Measurements from ENCODE around the gene TMIGD1. TPM values are rescaled to one million over a fixed set of nuclear protein-coding genes. Genes with fewer than 3 reads are reported as not detected.

The TMIGD1 gene
- total RNA-seq, 1 donor from 2014 or later = not detected

GRCh38 chr17:30375661-30376060 lies 41.8 kb upstream of the TMIGD1 start:
- no peak for TF ChIP-seq CTCF (IDR thresholded peaks at IDR 0.05; ENCODE audit: borderline replicate concordance)
- H3K4me1 ChIP-seq = peaks cover 39% of the 10 kb centered on the region
- no peak for DNase-seq
- no peaks in the 10 kb centered on the region for H3K36me3 ChIP-seq
- intact Hi-C loops (cut with micrococcal nuclease) = no loop called here
- no peak overlapping the region for H3K27ac ChIP-seq (replicated peaks)
- no peak overlapping the region for H3K4me3 ChIP-seq
- no peaks in the 10 kb centered on the region for H3K9me3 ChIP-seq (replicated peaks)
- H3K27me3 ChIP-seq (ENCODE audit: low read depth) = no peaks in the 10 kb centered on the region

GRCh38 chr17:30372755-30373154 lies 38.9 kb upstream of the TMIGD1 start:
- Histone ChIP-seq H3K36me3 (no peaks in the 10 kb centered on the region), H3K27me3 (ENCODE audit: low read depth) (no peaks in the 10 kb centered on the region), H3K4me3 (no peak overlapping the region), H3K4me1 (peaks cover 13% of the 10 kb centered on the region), H3K9me3 (replicated peaks) (no peaks in the 10 kb centered on the region), H3K27ac (replicated peaks) (no peak overlapping the region)
- TF ChIP-seq CTCF (IDR thresholded peaks at IDR 0.05; ENCODE audit: borderline replicate concordance) = no peak
- DNase-seq = no peak
- intact Hi-C loops (cut with micrococcal nuclease) = no loop called here

GRCh38 chr17:30369995-30370394 lies 36.1 kb upstream of the TMIGD1 start:
- no peak for DNase-seq
- Histone ChIP-seq H3K27ac (replicated peaks) (no peak overlapping the region), H3K9me3 (replicated peaks) (no peaks in the 10 kb centered on the region), H3K36me3 (no peaks in the 10 kb centered on the region), H3K27me3 (ENCODE audit: low read depth) (no peaks in the 10 kb centered on the region), H3K4me3 (no peak overlapping the region), H3K4me1 (no peaks in the 10 kb centered on the region)
- TF ChIP-seq CTCF (IDR thresholded peaks at IDR 0.05; ENCODE audit: borderline replicate concordance) = no peak
- intact Hi-C loops (cut with micrococcal nuclease) = no loop called here

- intact Hi-C loops (cut with micrococcal nuclease) = no loop called here
- DNase-seq = no peak
- no peaks in the 10 kb centered on the region for H3K36me3 ChIP-seq
- no peaks in the 10 kb centered on the region for H3K4me1 ChIP-seq
- no peaks in the 10 kb centered on the region for H3K27me3 ChIP-seq (ENCODE audit: low read depth)
- H3K9me3 ChIP-seq (replicated peaks) = no peaks in the 10 kb centered on the region
- H3K27ac ChIP-seq (replicated peaks) = no peak overlapping the region
- TF ChIP-seq CTCF (IDR thresholded peaks at IDR 0.05; ENCODE audit: borderline replicate concordance) = no peak
- no peak overlapping the region for H3K4me3 ChIP-seq
Observed at GRCh38 chr17:30368912-30369720, 35.3 kb upstream of the TMIGD1 start.

- Histone ChIP-seq H3K27me3 (ENCODE audit: low read depth) (peaks cover 3% of the 10 kb centered on the region), H3K4me1 (no peaks in the 10 kb centered on the region), H3K4me3 (no peak overlapping the region), H3K36me3 (no peaks in the 10 kb centered on the region), H3K9me3 (replicated peaks) (peaks cover 13% of the 10 kb centered on the region), H3K27ac (replicated peaks) (no peak overlapping the region)
- TF ChIP-seq CTCF (IDR thresholded peaks at IDR 0.05; ENCODE audit: borderline replicate concordance) = no peak
- DNase-seq = no peak
- intact Hi-C loops (cut with micrococcal nuclease) = no loop called here
Observed at GRCh38 chr17:30366536-30366935, 32.7 kb upstream of the TMIGD1 start.
